GM18520 (cell line): Measurements from ENCODE around the gene CBX4.

ENCODE experiments used
- ATAC-seq: cut with Tn5 transposase; IDR thresholded peaks from one replicate; pipeline ENCODE4 v1.9.1; 2021; ENCODE audit not compliant: unreplicated experiment

CBX4 gene

DNA sequence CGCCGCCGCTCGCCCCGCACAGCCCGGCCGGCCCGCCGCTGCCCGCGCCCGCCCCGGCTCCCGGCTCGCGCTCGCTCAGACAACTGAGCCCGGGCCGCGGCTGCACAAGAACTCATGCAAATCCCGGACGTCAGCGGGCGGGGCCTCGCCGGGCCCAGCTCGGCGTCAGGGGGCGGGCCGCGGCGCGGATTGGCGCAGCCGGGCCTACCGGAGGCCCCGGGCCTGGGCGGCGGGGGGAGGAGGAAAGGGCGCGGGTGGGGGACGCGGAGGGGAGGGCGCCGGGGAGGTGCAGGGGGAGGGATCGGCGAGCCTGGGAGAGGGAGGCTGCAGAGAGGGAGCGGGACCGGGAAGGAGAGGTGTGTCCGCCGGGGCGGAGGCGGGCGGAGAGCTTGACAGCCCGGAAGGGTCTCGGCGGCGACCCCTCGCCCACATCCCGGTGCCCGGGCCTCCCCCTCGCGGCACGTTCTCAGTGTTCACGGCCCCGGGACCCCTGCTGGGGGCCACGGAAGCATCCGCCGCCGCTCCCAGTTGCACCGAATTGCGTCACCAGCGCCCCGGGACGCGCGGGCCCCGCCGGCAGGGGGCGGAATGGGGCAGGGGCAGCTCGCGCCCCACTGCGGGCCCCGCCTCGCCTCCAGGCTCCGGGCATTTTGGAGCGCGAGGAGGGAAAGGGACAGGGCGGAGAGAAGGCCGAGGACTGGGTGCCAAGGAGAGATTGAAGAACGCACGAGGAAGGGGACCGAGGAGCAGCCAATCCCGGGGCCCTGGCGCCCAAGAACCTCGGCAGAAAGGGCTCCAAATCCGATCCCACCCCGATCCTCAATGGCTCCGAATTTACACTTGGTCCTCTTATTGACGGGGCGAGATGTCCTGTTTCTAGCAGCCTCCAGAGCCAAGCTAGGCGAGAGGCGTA is at the start of gene CBX4:
CBX4 (minus strand) TSS at position 85 of the 913 bp plus-strand sequence. CDS start 189 bp downstream, outside the sequence.
- peak; percentile 53 for ATAC-seq

DNA sequence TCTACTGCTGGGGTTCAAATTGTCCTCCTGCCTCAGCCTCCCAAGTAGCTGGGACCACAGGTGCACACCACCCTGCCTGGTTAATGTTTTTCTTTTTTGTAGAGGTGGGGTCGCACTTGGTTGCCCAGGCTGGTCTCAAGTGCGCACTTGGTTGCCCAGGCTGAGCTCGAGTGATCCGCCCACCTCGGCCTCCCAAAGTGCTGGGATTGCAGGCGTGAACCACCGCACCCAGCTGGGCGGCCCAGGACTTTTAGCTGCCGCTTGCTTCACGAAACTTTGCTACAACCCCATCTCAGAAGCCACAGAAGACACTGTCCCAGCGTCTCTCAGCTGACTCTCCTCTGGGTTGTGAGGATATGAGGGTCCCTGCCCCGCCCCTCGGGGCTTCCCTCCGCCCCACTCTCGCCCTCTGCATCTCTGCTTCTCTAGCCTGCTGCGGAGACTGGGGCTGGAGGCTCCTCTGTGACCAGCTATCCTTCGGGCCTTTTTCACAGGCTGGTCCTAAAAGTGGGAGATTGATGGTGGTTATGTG is 48.8 kb upstream of the CBX4 start:
- no peak for ATAC-seq

DNA sequence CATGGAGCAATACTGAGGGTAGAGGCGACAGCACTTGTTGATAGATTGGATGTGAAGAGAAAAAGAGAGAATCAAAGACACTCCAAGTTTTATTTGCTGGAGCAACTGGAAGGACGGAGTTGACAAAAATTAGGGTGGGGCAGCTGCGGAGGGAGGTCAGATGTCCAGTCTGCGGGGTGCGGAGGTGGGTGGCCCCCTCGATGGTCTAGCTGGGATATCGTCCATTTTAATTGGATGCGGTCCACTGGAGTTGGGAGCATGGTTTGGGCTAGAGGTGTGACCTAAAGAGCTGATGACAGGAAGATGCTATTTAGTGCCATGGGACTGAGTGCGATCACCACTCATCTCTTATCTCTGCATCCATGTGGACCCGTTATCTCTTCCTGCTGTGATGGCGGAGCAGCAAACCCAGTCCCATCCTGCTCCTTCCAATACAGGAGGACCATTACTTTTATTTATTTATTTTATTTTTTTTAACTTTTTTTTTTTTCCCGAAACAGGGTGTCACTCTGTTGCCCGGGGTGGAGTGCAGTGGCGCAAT is 48.3 kb upstream of the CBX4 start:
- ATAC-seq, result no peak

DNA sequence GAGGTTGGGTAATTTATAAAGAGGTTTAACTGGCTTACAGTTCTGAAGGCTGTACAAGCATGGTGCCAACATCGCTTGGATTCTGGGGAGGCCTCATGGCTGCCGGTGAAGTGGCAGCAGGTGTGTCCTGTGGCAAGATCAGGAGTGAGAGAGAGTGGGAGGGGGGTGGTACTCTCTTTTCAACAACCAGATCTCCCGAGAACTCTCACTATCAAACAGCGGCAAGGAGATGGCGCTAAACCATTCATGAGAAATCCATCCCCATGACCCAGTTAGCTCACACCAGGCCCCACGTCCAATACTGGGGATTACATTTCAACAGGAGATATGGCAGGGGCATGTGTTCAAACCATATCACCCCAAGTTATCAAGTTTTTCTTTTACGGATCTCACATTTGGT is 44.0 kb upstream of the CBX4 start:
- no peak for ATAC-seq

DNA sequence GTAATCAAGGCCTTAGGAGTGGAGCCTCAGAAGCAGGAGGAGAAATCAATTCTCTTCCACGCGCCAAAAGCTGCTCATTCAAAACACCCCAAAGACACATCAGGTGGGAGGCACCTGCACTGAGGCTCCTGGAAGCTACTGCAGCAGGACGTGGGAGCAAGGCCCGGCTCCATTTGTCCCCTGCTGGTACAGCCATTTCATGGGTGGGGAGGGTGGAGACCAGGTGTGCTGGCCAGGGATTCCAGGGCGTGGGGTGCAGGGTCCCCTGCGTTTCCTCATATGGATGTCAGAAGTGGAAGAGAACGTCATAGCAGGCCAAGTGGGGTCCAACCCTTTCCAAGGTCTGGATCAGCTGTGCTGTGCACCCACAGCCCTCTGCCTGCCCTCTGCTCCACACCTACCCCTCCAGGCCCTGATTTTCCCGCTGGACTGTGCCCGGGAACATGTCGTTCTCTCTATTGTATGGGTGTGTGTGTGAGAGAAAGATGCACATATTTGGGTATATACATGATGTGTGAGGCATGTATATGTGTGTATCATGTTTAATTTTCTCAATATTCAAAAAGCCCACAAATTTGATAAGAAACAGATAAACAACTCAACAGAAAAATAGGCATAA is 39.2 kb upstream of the CBX4 start:
- ATAC-seq, result no peak

DNA sequence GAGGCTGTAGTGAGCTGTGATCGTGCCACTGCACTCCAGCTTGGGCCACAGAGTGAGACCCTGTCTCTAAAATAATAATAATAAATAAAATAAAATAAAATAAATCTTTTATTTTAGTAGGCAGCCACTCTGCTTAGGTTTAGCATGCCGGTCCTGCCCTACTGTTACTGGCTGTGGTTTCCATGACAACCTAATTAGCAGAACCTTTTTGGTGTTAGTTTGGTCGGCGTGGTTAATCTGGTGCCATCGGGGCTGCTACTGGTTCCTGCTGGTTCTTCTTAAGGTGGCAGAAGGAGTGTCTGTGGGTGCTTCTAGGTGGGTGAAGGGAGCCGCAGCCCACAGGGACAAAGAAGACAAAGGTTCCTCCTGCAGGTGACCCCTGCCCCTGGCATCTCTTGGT is 37.8 kb upstream of the CBX4 start:
- ATAC-seq, result no peak

DNA sequence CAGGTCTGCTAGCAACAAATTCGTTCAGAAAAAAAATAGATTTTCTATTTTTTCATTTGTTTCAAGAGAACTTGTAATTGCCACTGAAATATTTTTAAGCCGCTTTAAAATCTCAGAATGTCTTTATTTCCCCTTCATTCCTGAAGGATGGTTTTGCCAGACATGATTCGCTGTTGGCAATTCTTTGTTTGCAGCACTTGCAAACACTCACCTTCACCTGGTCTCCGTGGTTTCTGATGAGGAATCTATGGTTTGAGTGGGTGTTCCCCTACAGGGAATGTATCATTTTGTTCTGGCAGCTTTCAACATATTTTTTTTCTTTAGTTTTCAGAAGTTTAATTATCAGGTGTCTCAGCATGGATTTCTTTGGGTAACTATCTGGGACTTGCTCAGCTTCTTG is 36.3 kb upstream of the CBX4 start:
- ATAC-seq, result no peak

DNA sequence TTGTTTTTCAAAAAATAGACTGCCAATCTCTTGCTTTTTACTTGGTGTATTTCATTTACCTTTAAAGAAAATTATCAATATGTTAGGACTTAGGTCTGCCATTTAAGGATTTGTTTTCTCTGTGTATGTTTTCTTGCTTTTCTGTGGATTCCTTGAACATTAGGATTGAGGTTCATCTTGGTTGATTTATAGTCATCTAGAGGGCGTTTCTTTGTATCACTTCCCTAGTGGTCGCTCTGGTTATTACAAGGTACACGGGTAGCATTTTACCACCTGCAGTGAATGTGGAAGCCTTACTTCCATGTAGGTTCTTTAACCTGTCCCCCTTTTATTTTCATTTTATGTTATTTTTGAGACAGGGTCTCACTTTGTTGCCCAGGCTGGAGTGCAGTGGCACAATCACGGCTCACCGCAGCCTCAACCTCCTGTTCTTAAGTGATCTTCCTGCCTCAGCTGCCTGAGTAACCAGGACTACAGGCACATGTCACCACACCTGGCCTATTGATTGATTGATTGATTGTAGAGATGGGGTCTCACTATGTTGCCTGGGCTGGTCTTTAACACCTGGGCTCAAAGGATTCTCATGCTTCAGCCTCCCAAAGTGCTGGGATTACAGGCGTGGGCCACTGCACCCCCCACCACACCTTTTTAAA is 35.2 kb upstream of the CBX4 start:
- no peak for ATAC-seq

DNA sequence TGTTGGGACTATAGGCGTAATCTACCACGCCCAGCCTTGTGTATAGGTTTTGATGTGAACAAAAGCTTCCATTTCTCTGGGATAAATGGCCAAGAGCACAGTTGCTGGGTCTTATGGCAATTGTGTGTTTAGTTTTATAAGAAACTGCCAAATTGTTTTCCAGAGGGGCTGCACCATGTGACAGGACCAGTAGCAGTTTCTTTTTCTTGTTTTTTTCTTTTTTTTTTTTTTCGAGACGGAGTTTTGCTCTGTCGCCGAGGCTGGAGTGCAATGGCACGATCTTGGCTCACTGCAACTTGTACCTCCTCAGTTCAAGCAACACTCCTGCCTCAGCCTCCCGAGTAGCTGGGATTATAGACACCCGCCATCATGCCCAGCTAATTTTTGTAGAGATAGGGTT is 34.3 kb upstream of the CBX4 start:
- ATAC-seq, result no peak

DNA sequence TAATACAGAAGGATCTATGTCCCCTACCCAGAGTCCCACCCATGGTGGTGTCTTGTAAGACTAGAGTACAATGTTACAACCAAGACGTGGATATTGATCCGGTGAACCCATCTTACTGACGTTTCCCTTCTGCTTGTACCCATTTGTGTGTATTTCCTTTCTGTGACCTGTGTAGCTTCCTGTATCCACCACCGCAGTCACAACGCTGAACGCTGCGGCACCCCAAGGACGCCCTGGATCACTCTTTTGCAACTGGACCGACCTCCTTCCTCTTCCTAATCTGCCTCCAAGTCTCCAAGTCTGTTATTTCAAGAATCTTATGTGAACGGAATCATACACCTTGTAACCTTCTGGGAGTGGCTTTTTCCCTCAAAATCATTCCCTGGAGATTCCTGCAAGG is 33.5 kb upstream of the CBX4 start:
- no peak for ATAC-seq

DNA sequence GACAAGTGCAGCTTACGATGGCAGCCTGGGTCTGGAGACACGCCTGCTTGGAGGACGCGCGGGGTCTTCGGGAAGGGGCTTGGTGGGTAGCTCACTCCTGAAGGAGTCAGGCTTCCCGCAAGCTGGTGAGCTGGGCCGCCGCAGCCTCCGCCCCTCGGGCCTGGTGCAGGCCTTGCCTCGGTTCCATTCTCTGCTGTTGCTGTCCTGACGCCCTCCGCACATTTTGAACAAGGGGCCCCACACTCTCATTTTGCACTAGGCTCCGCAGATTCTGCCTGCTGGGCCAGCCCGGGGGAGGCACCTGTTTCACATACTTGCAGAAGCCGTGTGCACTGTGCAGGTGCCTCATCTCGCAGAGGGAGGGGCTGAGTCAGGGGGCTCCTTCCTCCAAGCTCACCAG is 31.9 kb upstream of the CBX4 start:
- no peak for ATAC-seq

DNA sequence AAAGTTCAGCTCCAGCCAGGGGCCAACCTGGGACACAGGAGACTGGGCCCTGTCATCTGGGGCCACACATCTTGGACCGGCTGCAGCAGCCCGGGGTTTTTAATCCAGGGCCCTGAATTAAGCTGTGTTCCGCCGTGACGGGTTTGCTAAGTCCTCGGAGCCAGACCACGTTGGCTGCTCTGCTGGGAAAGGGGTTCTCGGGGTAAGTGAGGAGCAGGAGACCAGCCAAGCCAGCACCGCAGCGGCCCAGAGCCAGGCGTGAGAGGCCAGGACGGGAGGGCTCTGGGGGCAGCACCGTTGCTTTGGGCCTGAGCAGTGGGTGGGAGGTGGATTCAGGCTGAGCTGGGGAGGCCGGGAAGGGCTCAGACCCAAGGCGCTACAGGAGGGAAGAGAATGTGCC is 31.3 kb upstream of the CBX4 start:
- no peak for ATAC-seq

DNA sequence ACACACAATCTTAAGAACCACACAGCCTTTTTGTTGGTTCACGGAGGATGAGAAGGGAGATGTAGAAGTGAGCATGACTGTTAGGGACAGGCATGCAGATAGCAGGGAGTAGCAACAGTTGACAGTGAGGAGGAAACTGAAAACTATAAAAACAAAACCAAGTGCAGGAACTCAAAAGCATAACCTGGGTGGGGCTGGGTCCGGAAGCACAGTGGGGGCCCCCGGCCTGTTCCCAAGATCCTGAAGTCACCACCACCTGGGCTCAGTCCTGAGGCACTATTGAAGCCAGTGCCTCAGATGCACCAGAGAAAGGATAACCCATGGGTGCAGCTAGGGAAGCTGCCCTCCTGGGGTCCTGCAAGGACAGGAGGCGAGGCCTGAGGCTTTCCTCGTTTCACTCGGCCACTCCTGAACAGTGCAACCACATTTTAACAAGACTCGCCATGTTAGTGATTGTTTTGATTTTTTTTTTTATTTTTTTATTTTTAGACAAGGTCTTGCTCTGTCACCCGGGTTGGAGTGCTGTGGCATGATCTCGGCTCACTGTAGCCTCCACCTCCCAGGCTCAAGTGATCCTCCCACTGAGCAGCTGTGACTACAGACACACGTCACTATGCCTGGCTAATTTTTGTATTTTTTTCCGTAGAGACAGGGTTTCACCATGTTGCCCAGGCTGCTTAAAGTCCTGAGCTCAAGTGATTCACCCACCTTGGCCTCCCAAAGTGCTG is 27.7 kb upstream of the CBX4 start:
- no peak for ATAC-seq

DNA sequence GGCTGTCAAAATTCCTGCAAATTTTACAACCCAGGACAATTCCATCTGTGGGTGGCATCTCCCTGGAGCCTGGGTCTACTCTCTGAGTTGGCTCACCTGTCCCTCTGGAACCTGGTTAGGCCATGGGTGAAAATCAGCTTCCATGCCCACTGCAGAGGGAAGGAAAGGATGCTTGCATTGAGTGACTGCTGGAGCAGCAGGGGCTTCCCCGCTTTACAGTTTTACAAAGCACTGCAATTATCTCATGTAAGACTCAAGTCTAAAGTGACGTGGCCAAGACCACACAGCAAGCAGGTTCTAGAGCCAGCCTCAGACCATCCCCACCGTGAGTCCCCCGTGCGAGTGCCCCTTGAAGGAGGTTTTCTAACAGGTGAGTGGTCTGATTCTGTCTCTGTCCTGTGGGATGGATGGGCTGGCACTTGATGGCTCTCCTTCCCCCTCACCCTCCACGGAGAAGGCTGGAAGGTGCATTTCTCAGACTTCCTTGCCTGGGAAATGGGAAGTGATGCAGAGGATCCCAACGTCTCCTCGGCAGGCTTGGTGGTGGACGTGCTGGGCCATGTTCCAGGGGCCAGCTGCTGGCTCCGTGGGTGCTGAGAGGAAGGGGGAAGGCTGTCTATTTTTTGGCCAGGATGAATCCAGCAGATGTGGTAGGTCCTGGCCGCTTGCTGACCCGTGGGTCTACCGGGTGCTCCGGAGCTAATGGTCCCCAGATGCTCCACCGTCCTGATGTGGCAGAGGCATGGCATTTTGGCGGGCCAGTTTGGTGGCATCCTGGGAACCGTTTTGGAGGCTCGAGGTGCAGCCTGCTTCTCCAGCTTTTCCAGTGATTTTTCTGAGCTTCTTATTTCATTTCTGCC is 26.3 kb upstream of the CBX4 start:
- ATAC-seq, result no peak

DNA sequence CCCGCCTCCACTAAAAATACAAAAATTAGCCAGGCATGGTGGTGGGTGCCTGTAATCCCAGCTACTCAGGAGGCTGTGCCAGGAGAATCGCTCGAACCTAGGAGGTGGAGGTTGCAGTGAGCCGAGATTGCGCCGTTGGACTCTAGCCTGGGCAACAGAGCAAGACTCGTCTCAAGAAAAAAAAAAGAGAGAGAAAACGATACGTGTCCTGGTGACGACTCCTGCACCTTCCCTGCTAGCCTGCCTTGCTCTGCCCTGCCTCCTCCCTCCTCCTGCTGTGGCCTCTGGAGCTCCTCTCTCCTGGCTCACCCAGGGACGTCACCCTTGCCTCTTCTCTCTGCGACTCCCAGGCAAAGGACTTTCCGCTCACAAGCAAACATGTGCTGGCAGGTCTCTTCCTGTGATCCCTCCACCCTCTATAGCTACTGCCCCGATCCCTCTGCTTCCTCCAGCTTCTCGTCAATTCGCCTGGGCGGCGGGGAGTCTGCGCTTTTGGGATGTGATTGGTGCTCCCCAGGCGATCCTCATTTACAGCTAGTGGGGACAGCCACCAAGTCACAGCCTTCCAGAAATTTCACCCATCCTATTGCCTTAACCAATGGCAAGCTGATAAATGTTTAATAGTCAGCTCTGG is 25.5 kb upstream of the CBX4 start:
- no peak for ATAC-seq

DNA sequence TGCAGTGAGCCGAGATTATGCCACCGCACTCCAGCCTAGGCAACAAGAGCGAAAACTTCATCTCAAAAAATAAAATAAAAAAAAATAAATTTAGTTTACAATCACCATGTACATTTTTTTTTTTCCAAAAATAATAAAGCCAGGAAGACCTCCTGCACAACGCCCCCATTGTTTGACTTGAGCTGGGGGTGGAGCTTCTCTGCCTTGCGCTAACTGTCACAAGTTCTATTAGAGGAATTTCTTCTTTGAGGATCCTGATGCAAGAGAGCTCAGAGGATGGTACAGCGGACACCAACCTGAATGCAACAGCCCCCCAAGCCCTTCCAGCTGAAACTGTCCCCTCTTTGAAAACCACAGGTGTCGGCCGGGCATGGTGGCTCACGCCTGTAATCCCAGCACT is 24.9 kb upstream of the CBX4 start:
- no peak for ATAC-seq

DNA sequence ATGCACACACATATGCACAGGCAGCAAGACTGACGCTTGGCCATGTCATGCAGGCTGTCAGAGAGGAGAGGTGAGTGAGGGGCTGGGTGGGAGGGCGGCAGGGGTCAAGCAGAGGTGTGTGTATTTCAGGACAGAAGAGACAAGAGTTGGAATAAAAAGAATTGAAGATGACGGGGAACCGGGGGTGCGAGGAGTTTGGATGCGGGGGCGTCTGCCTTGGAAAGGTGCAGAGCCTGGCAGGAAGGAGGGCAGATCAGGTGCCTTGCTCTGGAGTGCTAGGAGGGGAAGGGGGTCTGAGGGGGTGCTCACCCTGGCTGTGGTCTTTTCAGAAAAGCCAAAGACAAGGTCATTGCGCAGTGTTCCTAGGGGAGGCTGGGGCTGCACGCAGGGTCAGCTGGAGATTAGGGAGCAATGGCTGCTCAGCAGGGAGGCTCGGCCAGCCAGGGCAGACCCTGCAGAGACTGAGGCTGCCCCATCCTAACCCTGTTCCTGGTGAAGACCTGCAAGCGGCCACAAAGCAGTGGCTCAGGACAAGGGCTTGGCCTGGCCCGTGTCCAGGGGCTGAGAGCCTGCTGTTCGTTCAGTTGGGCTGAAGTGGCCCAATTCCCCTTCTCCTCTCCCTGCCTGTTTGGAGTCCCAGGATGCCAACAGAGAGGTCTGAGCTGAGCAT is 23.7 kb upstream of the CBX4 start:
- ATAC-seq, result no peak

DNA sequence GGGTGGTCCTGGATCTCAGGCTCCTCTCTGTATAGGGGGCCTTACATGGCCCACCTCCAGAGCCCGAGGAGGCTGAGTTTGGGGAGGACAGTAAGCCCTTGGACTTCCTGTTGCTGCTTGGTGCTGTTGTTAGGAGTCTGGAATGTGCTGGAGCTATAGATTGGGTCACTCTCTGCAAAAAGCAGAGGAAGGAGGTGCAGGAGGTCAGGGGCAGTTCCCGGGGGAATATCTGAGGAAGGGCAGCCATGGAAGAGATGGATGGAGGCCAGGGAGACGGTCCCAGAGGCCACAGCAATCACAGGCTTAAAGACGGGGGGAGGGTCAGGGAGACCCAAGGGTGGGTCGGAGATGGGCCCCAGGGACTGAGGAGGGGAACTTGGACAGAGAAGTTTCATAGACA is 23.0 kb upstream of the CBX4 start:
- no peak for ATAC-seq
